Fibroblast of pulmonary artery (primary cell): ENCODE results near the gene MAP4K5.

ENCODE experiments used
- DNase-seq: peaks from one replicate; pipeline ENCODE4 v3.0.0-alpha.2; 2010; ENCODE audit warnings: low read depth
- H3K4me3 ChIP-seq: replicated peaks from 2 replicates; pipeline ENCODE4 v1.5.1; 2011; ENCODE audit warnings: low read depth, mild to moderate bottlenecking, control low read depth, low read length, moderate library complexity
- CTCF ChIP-seq: IDR thresholded peaks from 2 replicates; pipeline ENCODE4 v1.5.1; 2011; ENCODE audit warnings: mild to moderate bottlenecking, control low read depth, low read length, inconsistent platforms; ENCODE audit errors: missing control alignments

Gene MAP4K5

GRCh38 chr14:50403419-50403818, 128.9 kb downstream of the MAP4K5 start:
- no peak overlapping the region for H3K4me3 ChIP-seq
- no peak for TF ChIP-seq CTCF
- DNase-seq = peak; percentile 48

GRCh38 chr14:50402965-50403364, 129.4 kb downstream of the MAP4K5 start:
- DNase-seq = no peak
- TF ChIP-seq CTCF = no peak
- no peak overlapping the region for H3K4me3 ChIP-seq

- no peak overlapping the region for H3K4me3 ChIP-seq
- no peak for TF ChIP-seq CTCF
- DNase-seq = no peak
Measured at GRCh38 chr14:50400461-50400860, 131.9 kb downstream of the MAP4K5 start.

- TF ChIP-seq CTCF = no peak
- DNase-seq = peak; percentile 24
- no peak overlapping the region for H3K4me3 ChIP-seq
Measured at GRCh38 chr14:50399251-50400032, 132.9 kb downstream of the MAP4K5 start.

- H3K4me3 ChIP-seq = no peak overlapping the region
- TF ChIP-seq CTCF = no peak
- DNase-seq = no peak
Measured at GRCh38 chr14:50398189-50398580, 134.2 kb downstream of the MAP4K5 start.

GRCh38 chr14:50397390-50398188, 134.8 kb downstream of the MAP4K5 start:
- peak overlapping the region; percentile 75 for H3K4me3 ChIP-seq
- TF ChIP-seq CTCF = no peak
- peak; percentile 21 for DNase-seq
